HCT116 (cell line): ENCODE data around the gene ARHGEF10L. TPM values are rescaled to one million over a fixed set of nuclear protein-coding genes. Genes with fewer than 3 reads are reported as not detected.

Experiments used
- ATAC-seq: fragments of 200-7000 bp; cut with Tn5 transposase; 2 replicates; pipeline ENCODE4 v1.9.1; 2020; ENCODE audit warnings: mild to moderate bottlenecking, moderate library complexity
- BruUV-seq: library from RNA; stranded (reverse); fragments of 400-500 nt; replicated peaks from 2 replicates; lab custom pipeline; 2021; lab: Mats Ljungman, UMichigan
- CTCF ChIA-PET: fragments of 300-600 bp; sonication (Branson Sonifier 250); formaldehyde crosslinking; loops from one replicate; lab custom pipeline; 2021; ENCODE audit warnings: antibody characterized with exemption; lab: Charles Lee
- POLR2A ChIA-PET: fragments of 300-600, 350-600 bp; sonication (Branson Sonifier 250); formaldehyde crosslinking; loops from one replicate; lab custom pipeline; 2021; ENCODE audit warnings: antibody characterized with exemption; lab: Charles Lee
- RAD21 ChIA-PET, 2 experiments: fragments of 300-600 bp; sonication (Branson Sonifier 250); formaldehyde crosslinking; loops; one replicate each; lab custom pipeline; 2023; ENCODE audit warnings: low total read pairs in 2 of 2; ENCODE audit not compliant: uncharacterized antibody in 2 of 2, unreplicated experiment in 2 of 2, low non-redundant PET in 1 of 2; lab: Charles Lee
- DNase-seq: peaks from one replicate; pipeline ENCODE4 v3.0.0-alpha.2; 2010; ENCODE audit warnings: low read depth, low spot score
- H2AFZ ChIP-seq: fragments of 200-600 bp; shearing (Covaris generic), sonication (generic); 2 replicates; pipeline ENCODE4 v1.6.1; 2017; ENCODE audit warnings: low read depth, mixed run types, mixed read lengths, antibody characterized with exemption, low read length; ENCODE audit not compliant: poor library complexity, severe bottlenecking
- H3K27ac ChIP-seq: 2 replicates; pipeline ENCODE4 v1.5.1; 2012; ENCODE audit warnings: low read depth, low read length
- H3K27me3 ChIP-seq: fragments of 200-600 bp; sonication (generic); 2 replicates; pipeline ENCODE4 v1.6.1; 2016; ENCODE audit warnings: mixed run types, low read length, mixed read lengths; ENCODE audit not compliant: insufficient read depth
- H3K36me3 ChIP-seq, 2 experiments: fragments of 200-500 bp in 1 of 2; fragments of 200-600 bp in 1 of 2; sonication (Bioruptor generic) in 1 of 2; sonication (generic) in 1 of 2; 2 replicates each; pipeline versions ENCODE4 v1.5.1 to v1.6.1; 2014 to 2016; ENCODE audit warnings: low read length in 2 of 2, inconsistent platforms in 1 of 2, mixed read lengths in 1 of 2, mixed run types in 1 of 2; ENCODE audit not compliant: insufficient read depth in 2 of 2, control insufficient read depth in 1 of 2
- H3K4me1 ChIP-seq, 2 experiments: fragments of 200-600 bp in 1 of 2; sonication (generic) in 1 of 2; 2 replicates each; pipeline versions ENCODE4 v1.5.1 to v1.6.1; 2012 to 2017; ENCODE audit warnings: low read length in 2 of 2, inconsistent platforms in 1 of 2, mild to moderate bottlenecking in 1 of 2, mixed read lengths in 1 of 2, mixed run types in 1 of 2, moderate library complexity in 1 of 2; ENCODE audit not compliant: insufficient read depth in 2 of 2, control insufficient read depth in 1 of 2
- H3K4me2 ChIP-seq: fragments of 200-600 bp; sonication (generic); 2 replicates; pipeline ENCODE4 v1.6.1; 2017; ENCODE audit warnings: mixed run types, low read length, mixed read lengths
- H3K4me3 ChIP-seq, 2 experiments: fragments of 200-600 bp in 1 of 2; sonication (generic) in 1 of 2; replicated peaks in 1 of 2; 2 replicates each; pipeline ENCODE4 v1.5.1; 2011 to 2016; ENCODE audit warnings: low read length in 2 of 2, control low read depth in 1 of 2, low read depth in 1 of 2, mild to moderate bottlenecking in 1 of 2, mixed read lengths in 1 of 2, mixed run types in 1 of 2
- H3K79me2 ChIP-seq: fragments of 200-600 bp; sonication (generic); 2 replicates; pipeline ENCODE4 v1.6.1; 2017; ENCODE audit warnings: mild to moderate bottlenecking, mixed run types, low read length, moderate library complexity, mixed read lengths; ENCODE audit not compliant: insufficient read depth
- H3K9ac ChIP-seq: fragments of 200-600 bp; sonication (generic); 2 replicates; pipeline ENCODE4 v1.6.1; 2016; ENCODE audit warnings: low read length, mixed read lengths
- H3K9me2 ChIP-seq: fragments of 200-600 bp; sonication (generic), shearing (Covaris generic); 2 replicates; pipeline ENCODE4 v1.6.1; 2017; ENCODE audit warnings: mixed run types, mild to moderate bottlenecking, moderate library complexity; ENCODE audit not compliant: insufficient read depth
- H3K9me3 ChIP-seq, 2 experiments: fragments of 200-500 bp in 1 of 2; fragments of 200-600 bp in 1 of 2; sonication (Bioruptor generic) in 1 of 2; sonication (generic) in 1 of 2; 2 replicates each; pipeline ENCODE4 v1.6.1; 2014 to 2017; ENCODE audit warnings: low read length in 2 of 2, mixed read lengths in 2 of 2, inconsistent platforms in 1 of 2, low read depth in 1 of 2, mild to moderate bottlenecking in 1 of 2, mixed run types in 1 of 2, moderate library complexity in 1 of 2; ENCODE audit not compliant: control insufficient read depth in 1 of 2, insufficient read depth in 1 of 2
- H4K20me1 ChIP-seq: fragments of 200-600 bp; sonication (generic), shearing (Covaris generic); 2 replicates; pipeline ENCODE4 v1.6.1; 2017; ENCODE audit warnings: mixed run types, mild to moderate bottlenecking, moderate library complexity; ENCODE audit not compliant: insufficient read depth
- ATF3 ChIP-seq: IDR thresholded peaks from 2 replicates; pipeline ENCODE4 v1.6.1; 2012
- CBX3 ChIP-seq: IDR thresholded peaks from 2 replicates; pipeline ENCODE4 v1.6.1; 2012; ENCODE audit warnings: low read depth
- EZH2phosphoT487 ChIP-seq: fragments of 200-600 bp; IDR thresholded peaks from 2 replicates; pipeline ENCODE4 v1.6.1; 2018; ENCODE audit warnings: antibody characterized with exemption, borderline replicate concordance
- POLR2A ChIP-seq: IDR thresholded peaks from 2 replicates; pipeline ENCODE4 v1.7.0; 2011; ENCODE audit warnings: borderline replicate concordance; ENCODE audit not compliant: insufficient read depth, insufficient read length; ENCODE audit errors: extremely low read depth
- POLR2AphosphoS5 ChIP-seq: IDR thresholded peaks from 2 replicates; pipeline ENCODE4 v1.6.1; 2011; ENCODE audit warnings: mild to moderate bottlenecking, low read depth, low read length, moderate library complexity
- RAD21 ChIP-seq: IDR thresholded peaks from 2 replicates; pipeline ENCODE4 v1.6.1; 2012; ENCODE audit warnings: low read depth, mild to moderate bottlenecking
- SIN3A ChIP-seq: IDR thresholded peaks from 2 replicates; pipeline ENCODE4 v1.6.1; 2012; ENCODE audit warnings: low read depth
- SP1 ChIP-seq: IDR thresholded peaks from 2 replicates; pipeline ENCODE4 v1.6.1; 2012; ENCODE audit warnings: low read depth
- TCF7L2 ChIP-seq: IDR thresholded peaks from 2 replicates; pipeline ENCODE4 v1.7.0; 2011; ENCODE audit warnings: borderline replicate concordance, inconsistent platforms; ENCODE audit not compliant: insufficient read depth, insufficient read length; ENCODE audit errors: extremely low read depth
- YY1 ChIP-seq: IDR thresholded peaks from 2 replicates; pipeline ENCODE4 v1.6.1; 2011; ENCODE audit warnings: low read length, low read depth, moderate library complexity, mild to moderate bottlenecking; ENCODE audit not compliant: insufficient replicate concordance; ENCODE audit errors: extremely low read depth
- ZBTB33 ChIP-seq: IDR thresholded peaks from 2 replicates; pipeline ENCODE4 v1.6.1; 2011; ENCODE audit warnings: mild to moderate bottlenecking, low read length, moderate library complexity; ENCODE audit not compliant: insufficient replicate concordance; ENCODE audit errors: extremely low read depth
- ZNF274 ChIP-seq: fragments of 200-500 bp; sonication (Bioruptor generic); IDR thresholded peaks from 2 replicates; pipeline ENCODE4 v1.6.1; 2014; ENCODE audit warnings: mild to moderate bottlenecking, low read depth, low read length, inconsistent platforms
- intact Hi-C: fragments of 100-400 bp; cut with micrococcal nuclease; formaldehyde crosslinking; loops from 2 replicates; pipeline ENCODE4 v1.10.0; 2022
- total RNA-seq: library from RNA; stranded (reverse); gene quantifications from one replicate; pipeline ENCODE4 v1.2.1, GENCODE V29; 2021; ENCODE audit not compliant: unreplicated experiment
- TF ChIP-seq, protein P1 (sequence below): IDR thresholded peaks from 2 replicates; pipeline ENCODE4 v1.6.1; 2012

The ARHGEF10L gene
- total RNA-seq, 1 experiment from 2014 or later, result 14.7 TPM

GRCh38 chr1:17743925-17744324 is 204.4 kb downstream of the ARHGEF10L start:
- ChIA-PET POLR2A (no interaction called here), RAD21 (no interaction called here), CTCF (no interaction called here)
- BruUV-seq, result no TSS peak
- H3K9ac ChIP-seq, result no peak overlapping the region
- no peaks in the 10 kb centered on the region for H3K4me1 ChIP-seq
- no peak for DNase-seq
- intact Hi-C loops, result no loop called here
- H3K4me2 ChIP-seq, result no peak overlapping the region
- no peaks in the 10 kb centered on the region for H3K36me3 ChIP-seq
- no peak for ATAC-seq
- H3K4me3 ChIP-seq, result no peak overlapping the region
- no peak overlapping the region for H2AFZ ChIP-seq
- H3K27ac ChIP-seq, result no peak overlapping the region
- TF ChIP-seq YY1 (no peak), SP1 (no peak), ZNF274 (no peak), RAD21 (no peak)
- TF ChIP-seq, protein P1, sequence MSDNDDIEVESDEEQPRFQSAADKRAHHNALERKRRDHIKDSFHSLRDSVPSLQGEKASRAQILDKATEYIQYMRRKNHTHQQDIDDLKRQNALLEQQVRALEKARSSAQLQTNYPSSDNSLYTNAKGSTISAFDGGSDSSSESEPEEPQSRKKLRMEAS, result no peak
- H3K9me2 ChIP-seq, result no peaks in the 10 kb centered on the region
- peaks cover 9% of the 10 kb centered on the region; the same call in 1 of the 2 replicates for H3K27me3 ChIP-seq
- H4K20me1 ChIP-seq, result no peaks in the 10 kb centered on the region
- H3K79me2 ChIP-seq, result no peaks in the 10 kb centered on the region
- H3K9me3 ChIP-seq, result no peaks in the 10 kb centered on the region

DNA sequence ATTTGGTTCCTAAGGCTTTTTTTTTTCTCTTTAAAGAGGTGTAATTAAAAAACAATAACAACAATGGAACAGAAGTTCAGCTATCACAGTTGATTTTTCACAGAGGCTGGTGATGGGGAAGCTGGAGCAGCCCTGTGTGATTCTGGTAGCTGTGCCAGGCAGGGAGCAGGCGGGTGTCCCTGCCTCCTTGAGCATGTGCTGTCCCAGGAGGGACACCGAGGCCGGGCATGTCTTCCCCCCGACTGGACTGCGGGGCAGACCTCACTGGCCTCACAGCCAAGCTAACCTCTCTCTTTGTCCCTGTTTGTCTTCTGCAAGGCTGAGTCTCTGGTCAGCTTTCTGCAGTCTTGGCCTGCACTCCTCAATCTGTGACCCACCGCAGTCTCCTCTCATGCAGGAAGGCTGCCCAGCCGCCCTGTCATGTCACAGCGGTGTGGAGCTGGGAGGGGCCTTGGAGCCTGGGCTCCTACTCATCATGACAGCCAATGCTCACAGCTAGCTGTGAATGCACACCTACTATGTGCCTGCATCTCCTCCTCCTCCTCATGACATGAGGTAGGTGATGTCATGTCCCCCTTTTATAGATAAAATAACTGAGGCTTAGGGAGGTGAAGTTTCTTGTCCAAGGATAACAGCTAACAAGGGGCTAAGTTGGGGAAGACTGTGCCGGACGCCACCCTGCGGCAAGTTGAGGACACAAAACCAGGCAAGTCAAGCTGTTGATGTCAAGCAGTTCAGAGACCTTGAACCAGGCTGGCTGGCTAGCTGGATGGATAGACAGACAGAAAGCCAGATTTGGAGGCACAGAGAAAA is 205.4 kb downstream of the ARHGEF10L start:
- Histone ChIP-seq H3K79me2 (no peaks in the 10 kb centered on the region), H3K27me3 (peaks cover 9% of the 10 kb centered on the region; the same call in 1 of the 2 replicates), H3K36me3 (no peaks in the 10 kb centered on the region), H3K9me3 (no peaks in the 10 kb centered on the region), H3K4me3 (no peak overlapping the region), H3K4me1 (no peaks in the 10 kb centered on the region), H2AFZ (no peak overlapping the region), H3K9me2 (no peaks in the 10 kb centered on the region), H4K20me1 (no peaks in the 10 kb centered on the region), H3K9ac (no peak overlapping the region), H3K4me2 (no peak overlapping the region), H3K27ac (no peak overlapping the region)
- ChIA-PET RAD21 (no interaction called here), POLR2A (no interaction called here), CTCF (no interaction called here)
- intact Hi-C loops, result no loop called here
- no TSS peak for BruUV-seq
- no peak for DNase-seq
- no peak for ATAC-seq
- TF ChIP-seq POLR2A (no peak), SIN3A (no peak), ATF3 (no peak), ZBTB33 (no peak), TCF7L2 (no peak), EZH2phosphoT487 (no peak), POLR2AphosphoS5 (no peak), CBX3 (no peak), ZNF274 (no peak)
